ENCODE measurements around the gene TRPM5.

- TF ChIP-seq CTCF (IDR thresholded peaks at IDR 0.05 in 4 of 5, conservative IDR thresholded peaks at IDR 0.05 in 1 of 5) (no peak), POLR2A (IDR thresholded peaks at IDR 0.05) (no peak)
Measured at GRCh38 chr11:2464451-2465165, 20.3 kb upstream of the TRPM5 start.

Measured in gastrocnemius medialis (tissue), 4 donors.